GM21737 (cell line): ENCODE data around the gene TCERG1L.
"Not testable (repeated sequence)": the region's sequence is repeated elsewhere in the genome, so short reads cannot be mapped to it uniquely, and the experiment has no call there.

ENCODE experiments used
- ATAC-seq: cut with Tn5 transposase; IDR thresholded peaks from one replicate; pipeline ENCODE4 v1.9.1; 2021; ENCODE audit warnings: mild to moderate bottlenecking, moderate library complexity; ENCODE audit not compliant: unreplicated experiment

TCERG1L gene, protein sequence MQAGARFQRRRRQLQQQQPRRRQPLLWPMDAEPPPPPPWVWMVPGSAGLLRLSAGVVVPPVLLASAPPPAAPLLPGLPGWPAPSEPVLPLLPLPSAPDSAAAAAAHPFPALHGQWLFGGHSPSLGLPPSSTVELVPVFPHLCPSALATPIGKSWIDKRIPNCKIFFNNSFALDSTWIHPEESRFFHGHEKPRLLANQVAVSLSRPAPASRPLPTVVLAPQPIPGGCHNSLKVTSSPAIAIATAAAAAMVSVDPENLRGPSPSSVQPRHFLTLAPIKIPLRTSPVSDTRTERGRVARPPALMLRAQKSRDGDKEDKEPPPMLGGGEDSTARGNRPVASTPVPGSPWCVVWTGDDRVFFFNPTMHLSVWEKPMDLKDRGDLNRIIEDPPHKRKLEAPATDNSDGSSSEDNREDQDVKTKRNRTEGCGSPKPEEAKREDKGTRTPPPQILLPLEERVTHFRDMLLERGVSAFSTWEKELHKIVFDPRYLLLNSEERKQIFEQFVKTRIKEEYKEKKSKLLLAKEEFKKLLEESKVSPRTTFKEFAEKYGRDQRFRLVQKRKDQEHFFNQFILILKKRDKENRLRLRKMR

DNA sequence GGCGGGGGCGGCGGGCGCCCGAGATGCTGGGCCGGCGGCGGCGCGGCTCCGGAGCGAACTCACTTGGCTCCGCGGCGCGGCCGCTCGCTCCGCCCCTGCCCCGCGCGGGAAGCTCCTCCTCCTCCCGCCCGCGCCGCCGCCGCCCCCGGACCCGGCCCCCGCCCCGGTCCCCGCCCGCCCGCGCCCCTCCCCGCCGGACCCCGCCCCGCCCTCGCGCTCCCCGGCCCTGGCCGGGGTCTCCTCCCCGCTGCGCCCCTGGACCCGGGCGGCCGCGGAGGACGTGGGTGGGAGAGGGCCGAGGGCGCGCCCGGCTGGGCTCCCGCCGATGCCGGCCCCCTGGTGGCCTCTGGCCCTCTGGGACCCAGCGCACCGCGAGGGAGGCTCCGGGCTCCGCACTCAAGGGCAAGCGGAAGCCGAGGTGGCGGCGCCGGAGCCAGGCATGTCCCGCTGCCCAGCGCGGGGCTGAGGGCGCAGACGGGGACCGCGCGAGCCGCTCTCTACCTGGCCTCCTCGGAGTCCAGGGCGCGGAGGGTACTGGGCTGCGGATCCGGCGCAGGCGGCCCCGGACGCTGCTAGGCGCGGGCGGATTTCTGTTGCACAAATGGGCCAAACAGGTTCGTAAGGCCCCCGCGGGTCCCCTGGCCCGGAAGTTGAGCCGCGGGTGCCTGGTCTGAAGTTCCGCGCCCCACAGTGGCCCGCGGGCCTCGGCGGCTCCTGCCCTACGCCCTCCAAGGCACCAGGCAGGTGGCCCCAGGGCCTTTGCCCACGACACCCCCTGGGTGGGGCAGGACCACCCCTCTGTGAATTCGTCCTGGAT, at the start of gene TCERG1L:
Gene TCERG1L (minus strand): TSS at position 61 of the 817 bp plus-strand sequence. CDS start 86 bp downstream, outside the sequence.
- no peak for ATAC-seq

DNA sequence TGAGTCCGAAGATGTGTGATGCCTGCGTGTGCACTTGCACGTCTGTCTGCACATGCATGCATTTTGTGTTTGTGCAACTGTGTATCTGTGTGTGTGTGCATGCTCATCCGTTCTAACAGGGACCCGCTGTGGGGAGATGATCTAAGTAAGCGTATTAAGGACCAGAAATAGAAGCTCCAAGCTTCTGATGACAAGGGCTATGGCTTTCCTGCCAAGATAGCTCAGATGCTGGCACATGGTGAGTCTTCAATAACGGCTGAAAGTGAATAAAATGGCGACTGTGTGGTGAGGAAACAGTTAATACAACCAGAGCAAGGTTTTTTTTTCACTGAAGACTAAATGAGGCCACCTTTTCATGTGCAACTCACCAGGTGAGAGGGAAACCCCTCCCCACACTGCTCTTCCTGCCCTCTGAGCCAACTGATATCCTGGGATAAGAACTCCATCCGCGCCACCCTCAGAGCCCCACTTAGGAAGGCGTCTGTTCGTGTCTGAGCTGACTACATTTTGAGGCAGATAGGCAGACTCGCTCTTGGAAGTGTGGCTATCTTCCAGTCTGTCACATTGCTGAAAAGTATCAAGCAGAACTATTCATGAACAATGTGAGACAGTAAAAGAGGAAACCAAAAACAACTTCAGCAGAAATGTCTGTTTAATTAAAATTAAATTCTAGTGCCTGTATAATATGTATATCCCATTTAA, 47.4 kb upstream of the TCERG1L start:
- ATAC-seq: no peak

DNA sequence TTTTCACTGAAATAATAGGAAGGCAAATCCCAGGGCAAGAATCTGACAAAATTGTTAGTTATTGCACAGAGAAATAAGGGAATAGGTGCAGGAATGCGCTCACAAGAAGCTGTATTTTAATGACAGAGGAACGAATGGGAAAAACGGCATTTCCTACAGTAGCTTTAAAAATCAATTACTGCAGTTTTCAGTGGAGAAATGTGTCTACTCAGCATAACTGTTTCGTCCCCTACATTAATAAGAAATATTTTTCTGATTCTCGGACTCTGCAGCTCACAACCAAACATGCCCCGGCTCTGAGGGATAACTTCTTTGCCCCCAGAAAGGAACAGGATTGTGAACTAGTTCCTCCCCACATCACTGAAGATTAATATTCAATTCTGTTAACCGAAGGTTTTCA, 44.9 kb upstream of the TCERG1L start:
- no peak for ATAC-seq

DNA sequence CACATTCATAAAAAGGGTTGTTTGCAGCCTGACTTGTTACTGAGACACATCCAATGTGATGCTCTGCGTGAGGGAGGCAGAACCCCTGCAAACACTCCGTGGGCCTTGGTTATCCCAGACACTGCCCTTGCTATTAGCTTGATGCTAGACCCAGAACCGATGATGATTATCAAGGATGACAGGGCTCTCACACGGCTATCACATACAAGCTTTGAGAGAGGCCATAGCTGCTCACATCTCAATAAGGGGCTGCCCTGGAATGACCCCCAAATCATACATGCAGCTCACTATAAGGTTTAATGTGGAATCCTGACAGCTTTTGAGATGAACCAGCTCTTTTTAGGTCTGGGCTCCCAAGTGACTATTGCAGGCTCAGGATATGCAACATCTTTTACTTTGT, 44.4 kb upstream of the TCERG1L start:
- no peak for ATAC-seq

DNA sequence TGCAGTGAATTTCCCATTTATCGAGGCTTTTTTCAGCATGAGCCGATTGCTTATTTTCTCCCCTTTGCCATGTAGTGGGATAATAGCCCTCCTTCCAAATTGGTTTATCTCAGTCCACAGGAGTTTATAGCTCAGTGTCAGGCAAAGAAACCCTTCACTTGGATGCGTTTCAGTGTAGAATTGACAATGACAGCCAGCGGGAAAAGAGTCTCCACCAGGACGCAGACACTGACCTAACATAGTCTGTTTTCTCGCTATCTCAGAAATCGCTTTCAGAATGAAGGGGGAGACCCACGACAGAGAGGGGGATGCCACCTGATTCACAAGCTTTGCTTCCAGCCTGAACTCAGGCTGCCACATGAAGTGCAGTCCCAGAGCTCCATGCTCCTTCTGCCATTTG, 43.5 kb upstream of the TCERG1L start:
- no peak for ATAC-seq

DNA sequence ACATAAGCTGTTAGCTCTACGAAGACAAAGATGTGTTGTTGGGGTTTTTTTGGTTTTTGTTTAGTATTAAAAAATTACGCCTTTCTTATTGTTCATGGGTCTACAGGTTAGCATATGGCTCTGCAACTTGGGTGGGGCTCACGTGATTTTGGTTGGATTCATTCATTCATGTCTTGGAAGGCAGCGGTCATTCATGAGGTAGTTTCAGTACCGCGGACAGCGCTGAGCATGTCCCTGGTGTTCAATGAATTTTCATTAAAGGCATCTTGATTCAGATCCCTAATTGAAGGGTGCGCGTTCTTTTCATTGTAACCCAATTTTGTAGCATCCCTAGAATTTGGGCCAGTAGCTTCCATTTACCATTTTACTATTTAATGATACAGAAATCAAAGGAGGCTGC, 42.9 kb upstream of the TCERG1L start:
- no peak for ATAC-seq

DNA sequence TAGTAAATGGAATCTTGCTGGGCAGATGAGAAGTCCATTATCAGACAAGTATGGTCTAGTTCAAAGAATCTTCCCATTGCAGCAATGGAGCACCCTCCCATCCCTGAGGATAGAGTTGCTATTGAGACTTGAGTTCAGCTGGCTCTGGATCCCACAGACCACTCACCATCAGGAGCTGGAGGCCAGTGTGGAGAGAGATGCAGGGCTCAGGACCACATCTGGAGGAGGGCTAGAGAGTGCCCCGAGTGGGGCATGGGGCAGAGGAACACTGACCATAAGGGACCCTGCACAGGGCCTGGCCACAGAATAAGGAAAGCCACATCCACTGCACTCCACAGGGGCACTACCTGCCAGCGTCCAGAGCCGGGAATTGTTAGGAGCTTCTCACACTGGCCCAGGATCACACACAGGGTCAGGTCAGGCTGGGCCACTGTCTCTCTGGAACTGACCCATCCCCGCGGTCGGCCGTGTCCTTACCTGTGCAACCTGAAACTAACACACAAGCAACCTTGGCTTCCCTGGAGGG, 41.3 kb upstream of the TCERG1L start:
- no peak for ATAC-seq

DNA sequence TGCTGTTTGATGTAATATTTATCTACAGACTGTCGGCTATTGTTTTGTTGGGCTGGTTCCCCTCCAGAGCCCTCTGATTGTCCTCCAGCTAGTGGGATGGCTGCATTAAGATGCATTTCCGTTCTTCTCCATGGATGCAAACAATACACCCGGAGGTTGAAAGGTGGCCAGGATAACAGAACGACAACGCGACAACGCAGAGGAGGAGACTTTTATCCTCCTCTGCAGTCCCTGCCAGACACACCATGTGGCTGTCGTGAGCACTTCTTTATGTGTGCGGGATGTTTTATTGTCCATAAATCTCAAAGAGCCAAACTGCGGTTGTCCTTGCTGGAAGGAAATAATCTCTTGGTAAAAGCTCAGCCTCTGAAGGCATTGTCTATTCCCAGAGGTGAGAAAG, 39.1 kb upstream of the TCERG1L start:
- ATAC-seq: no peak

DNA sequence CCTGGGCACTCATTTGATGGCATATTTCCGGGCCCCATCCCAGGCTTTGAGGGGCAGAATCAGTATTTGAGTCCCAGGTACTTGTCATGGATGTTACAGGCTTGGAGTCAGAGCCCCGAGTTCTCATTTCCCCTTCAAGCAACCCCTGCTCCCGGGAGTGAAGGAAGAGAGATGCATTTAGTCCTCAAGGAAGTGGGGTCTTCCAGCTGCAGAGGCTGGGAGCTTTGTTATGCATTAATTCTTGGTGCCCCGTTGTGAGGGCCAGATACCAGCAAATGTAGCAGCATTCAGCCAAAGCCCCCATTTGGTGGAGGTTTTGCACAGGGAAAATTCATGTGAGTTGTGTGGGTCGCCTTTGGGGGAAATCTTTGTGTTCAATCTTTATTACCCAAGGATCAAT, 38.7 kb upstream of the TCERG1L start:
- no peak for ATAC-seq

DNA sequence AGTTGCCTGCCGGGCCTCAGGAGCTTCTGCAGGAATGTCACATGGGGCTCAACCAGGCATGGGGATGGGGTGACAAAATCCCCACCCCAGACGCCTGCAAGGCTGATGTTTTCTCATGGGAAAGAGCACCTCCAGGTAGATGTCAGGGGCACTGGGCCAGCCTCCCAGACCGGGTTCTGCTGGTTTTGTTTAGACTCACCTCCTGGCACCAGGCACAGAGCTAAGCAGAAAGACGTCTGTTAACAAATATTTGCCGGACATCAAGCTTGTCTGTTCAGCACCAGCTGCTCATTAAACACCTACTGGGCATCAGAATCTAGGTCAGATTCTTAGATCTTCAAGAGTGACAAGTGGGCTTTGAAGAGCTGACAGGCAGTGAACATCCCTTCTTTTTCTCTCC, 34.9 kb upstream of the TCERG1L start:
- ATAC-seq: no peak

DNA sequence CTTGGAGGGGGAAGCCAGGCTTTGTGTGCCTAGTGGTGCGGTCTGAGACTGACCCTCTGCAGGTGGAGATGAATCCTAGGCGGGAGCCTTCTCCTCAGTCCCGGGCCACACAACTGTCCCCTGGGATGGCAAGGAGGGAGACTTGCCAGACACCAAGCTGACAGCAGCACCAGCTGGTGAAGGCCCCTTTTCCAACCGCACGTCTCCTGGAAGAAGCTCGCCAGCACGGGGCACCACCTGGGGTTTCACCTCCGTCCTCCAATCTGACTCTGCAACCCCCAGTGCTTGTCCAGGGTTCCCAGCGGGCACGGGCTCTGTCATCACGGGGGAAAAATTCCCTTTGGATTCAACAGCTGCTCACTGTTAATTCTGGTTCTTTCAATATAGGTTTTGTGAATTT, 34.2 kb upstream of the TCERG1L start:
- no peak for ATAC-seq

DNA sequence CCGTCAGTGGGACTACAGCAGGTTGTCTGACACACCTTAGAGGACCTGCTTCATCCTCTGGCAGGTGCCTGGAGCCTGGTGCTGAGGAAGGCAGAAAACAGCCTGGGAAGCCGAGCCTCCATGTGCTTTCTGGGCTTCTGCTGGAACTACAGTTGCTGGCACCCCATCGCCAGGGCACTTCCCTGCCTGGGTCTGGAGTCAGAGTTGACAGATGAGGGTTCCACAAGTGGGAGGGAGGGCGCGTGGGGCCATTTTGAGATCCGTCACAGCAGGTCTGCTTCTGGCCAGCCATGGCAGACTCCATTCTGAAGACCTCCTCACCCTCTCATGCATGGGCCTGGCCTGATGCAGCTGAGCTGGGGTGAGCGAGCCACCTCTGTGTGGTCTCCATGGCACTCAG, 33.2 kb upstream of the TCERG1L start:
- no peak for ATAC-seq

DNA sequence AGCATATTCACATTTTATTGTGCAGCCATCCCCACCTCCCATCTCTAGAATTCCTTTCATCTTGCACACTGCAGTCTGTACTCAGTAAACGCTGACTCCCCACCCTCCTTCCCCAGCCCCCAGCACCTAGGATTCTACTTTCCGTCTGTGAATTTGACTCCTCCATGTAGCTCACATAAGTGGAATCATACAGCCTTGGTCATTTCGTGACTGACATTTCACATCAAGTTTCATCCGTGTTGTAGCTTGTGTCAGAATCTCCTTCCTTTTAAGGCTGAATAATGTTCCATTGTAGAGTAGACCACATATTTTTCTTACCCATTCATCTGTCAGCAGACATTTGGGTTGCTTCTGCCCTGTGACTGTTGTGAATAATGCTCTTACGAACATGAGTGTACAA, 26.2 kb upstream of the TCERG1L start:
- ATAC-seq: no peak

DNA sequence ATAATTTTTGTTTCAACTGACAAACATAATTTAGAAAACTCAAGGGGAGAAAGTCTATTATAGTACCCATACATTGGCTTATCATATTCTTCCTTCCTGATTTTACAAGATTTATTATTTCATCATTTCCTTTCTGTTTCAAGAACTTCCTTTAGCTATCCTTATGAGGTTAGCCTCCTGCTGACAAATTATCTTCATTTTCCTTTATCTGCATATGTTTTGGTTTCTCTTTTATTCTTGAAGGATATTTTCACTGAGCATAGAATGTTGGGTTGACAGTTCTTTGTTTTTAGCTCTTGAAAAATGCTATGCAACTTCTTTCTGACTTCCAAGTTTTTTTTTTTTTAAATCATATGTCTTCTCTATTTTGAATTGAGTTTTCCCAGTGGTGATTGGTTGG, 21.3 kb upstream of the TCERG1L start:
- ATAC-seq: no peak

DNA sequence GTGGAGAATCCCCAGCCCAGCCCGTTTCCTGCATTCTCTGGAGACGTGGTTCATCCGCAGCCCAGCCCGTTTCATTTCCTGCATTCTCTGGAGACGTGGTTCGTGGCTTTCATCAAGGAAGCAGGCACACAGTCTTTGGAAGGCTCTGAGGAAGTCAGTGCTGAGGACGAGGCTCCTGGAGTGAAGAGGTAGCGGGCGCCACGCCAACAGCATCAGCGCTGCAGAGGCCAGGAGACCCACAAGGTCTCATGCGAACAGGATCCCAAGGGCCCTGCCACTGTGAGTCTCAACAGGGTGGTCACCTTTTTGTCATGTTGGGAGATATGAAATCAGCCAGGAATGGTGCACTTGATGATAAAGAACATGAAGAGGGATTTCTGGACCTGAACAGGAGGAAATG, 12.4 kb upstream of the TCERG1L start:
- ATAC-seq: no peak

DNA sequence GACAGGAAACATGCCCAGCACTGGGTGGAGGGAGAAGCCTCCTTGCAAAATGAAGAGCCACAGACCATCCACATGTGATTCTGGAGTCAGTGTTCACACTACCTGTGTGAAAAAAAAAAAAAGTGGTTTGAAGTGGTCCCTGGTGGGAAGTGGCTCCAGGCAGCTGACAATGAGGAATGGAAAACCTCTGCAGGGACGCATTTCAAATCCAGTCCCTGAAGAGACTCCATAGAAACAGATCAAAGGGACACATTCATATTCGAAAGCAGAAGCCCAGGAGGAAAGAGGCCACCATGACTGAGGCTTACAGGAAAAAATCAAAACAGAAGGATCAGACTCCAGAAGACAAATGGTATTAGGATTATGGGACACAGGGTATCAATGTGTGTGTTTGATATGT, 11.5 kb upstream of the TCERG1L start:
- no peak for ATAC-seq

DNA sequence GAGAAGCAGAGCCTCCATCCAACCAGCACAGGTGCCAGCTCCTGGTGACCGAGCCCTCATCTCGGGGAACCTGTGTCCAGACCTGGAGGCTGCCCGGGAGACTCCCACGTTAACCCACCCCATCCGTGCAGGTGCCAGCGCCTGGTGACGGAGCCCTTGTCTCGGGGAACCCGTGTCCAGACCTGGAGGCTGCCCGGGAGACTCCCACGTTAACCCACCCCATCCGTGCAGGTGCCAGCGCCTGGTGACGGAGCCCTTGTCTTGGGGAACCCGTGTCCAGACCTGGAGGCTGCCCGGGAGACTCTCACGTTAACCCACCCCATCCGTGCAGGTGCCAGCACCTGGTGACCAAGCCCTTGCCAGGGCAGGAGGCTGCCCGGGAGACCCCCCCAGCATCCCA, 11.1 kb upstream of the TCERG1L start:
- ATAC-seq: not testable (repeated sequence)

DNA sequence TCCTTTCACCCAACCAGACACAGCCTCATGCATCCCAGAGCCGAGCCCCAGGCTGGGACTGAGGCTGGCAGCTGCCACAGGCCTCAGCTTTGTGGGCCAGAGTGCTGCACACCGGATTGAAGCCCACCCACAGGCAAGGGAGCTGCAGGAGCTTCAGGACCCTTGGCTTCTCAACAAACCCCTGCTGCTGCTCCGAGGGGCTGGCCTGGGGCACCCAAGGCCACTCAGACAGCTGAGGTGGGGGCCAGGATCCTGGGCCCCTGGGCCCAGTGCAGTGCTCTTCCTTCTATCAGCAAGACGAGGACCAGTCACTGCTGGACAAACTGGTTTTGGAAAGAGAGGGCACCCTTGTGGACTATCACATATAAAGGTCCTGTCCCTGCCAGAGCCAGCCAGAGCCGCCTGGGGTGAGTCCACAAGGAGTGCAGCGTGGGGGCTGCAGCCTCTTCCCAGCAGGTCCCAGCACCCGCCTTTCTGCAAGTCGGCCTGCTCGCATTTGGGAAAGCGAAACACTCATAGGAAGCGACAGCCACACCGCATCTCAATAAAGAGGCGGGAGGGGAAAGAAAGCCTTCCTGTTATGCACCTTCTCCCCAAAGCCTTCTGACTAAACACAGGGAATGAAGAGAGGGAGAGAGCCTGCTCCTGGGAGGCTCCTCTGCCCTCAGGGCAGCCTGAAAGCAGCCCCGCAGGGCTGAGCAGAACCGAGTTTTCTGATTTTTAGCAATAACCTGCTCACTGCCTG, 9.5 kb upstream of the TCERG1L start:
- no peak for ATAC-seq

DNA sequence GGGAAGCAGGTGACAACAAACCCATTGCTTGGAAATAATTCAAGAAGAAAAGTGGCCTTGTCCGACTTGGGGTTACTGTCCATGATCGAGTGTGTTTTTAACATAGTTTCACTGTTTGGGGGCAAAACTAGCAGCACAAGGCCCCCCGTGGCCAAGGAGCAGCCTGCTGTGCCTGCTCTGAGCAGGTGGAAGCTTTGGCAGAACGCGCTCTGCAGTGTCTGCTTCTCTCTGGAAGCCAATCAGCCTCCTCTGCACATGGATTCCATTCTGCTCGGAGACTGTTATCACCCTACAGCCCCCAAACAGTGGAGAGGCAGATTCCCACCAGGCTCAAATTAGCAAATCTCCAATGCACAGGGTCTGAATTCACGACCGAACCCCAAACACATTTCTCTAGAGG, 7.3 kb upstream of the TCERG1L start:
- no peak for ATAC-seq

DNA sequence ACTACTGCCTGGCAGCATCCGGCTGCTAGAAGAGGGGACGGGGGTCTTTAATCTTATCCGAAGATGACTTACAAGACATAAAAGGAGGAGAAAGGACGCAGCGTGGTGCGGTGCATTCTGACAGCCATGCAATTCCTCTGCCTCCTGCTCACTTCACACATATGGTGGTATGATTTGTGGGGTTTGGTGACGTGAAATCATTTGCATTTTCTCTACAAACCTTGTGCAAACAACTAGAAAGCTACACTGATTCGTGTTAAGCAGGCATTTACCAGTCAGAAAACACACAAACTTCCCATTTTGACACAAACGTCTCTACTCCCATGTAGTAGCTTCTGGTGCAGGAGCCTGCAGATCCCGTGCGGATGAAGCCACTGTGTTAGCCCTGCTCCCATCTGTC, 6.8 kb upstream of the TCERG1L start:
- no peak for ATAC-seq
